Ovary (tissue), 10 donors: Measurements from ENCODE around the gene FKBP3. TPM values are rescaled to one million over a fixed set of nuclear protein-coding genes. Genes with fewer than 3 reads are reported as not detected.

Experiments
- DNase-seq, 5 donors: peaks; one replicate each; pipeline ENCODE4 v3.0.0-alpha.2; 2019 to 2020
- H3K27ac ChIP-seq, 2 donors: fragments of 200-600 bp; one replicate each; pipeline versions ENCODE4 v1.5.1 to v1.8.0; 2019 to 2022
- H3K27me3 ChIP-seq: fragments of 200-600 bp; one replicate; pipeline ENCODE4 v1.8.0; 2022
- H3K36me3 ChIP-seq: fragments of 200-600 bp; sonication (generic); one replicate; pipeline ENCODE4 v1.5.1; 2019
- H3K4me1 ChIP-seq: one replicate; pipeline ENCODE4 v1.8.1; 2013; ENCODE audit warnings: mild to moderate bottlenecking, moderate library complexity; ENCODE audit not compliant: insufficient read depth
- H3K4me3 ChIP-seq: fragments of 200-600 bp; sonication (generic); one replicate; pipeline ENCODE4 v1.5.1; 2017
- H3K9me3 ChIP-seq, 2 donors: fragments of 200-600 bp in 1 of 2; sonication (generic) in 1 of 2; one replicate each; pipeline versions ENCODE4 v1.5.1 to v1.8.1; 2013 to 2019; ENCODE audit warnings: mild to moderate bottlenecking in 1 of 2, moderate library complexity in 1 of 2
- EP300 ChIP-seq: sonication (generic); formaldehyde crosslinking; IDR thresholded peaks from one replicate; pipeline ENCODE4 v1.6.1; 2017; ENCODE audit warnings: antibody characterized with exemption
- POLR2A ChIP-seq: fragments of 450-650 bp; IDR thresholded peaks from one replicate; pipeline ENCODE4 v1.6.1; 2017; ENCODE audit warnings: antibody characterized with exemption, mild to moderate bottlenecking, moderate library complexity
- WGBS, 3 donors: extraction: QIAGEN DNeasy Blood & Tissue Kit in 1 of 3; methylation state at CpG; one replicate each; pipeline versions ENCODE4 v1.1.5 to v1.1.7; 2013 to 2017; 5-methylcytosine and 5-hydroxymethylcytosine counted together
- intact Hi-C, 4 donors: fragments of 100-400 bp; cut with DNase I; formaldehyde crosslinking; loops; one replicate each; pipeline versions ENCODE4 v1.11.0 to v1.15.1; 2022 to 2023
- long read RNA-seq, 3 donors: library from polyadenylated mRNA in 2 of 3; unstranded in 2 of 3; transcript quantifications; one replicate each; pipeline ENCODE4 v2.0.0 and lab custom pipeline, GENCODE V29; 2021 to 2026
- polyA plus RNA-seq, 2 donors: library from polyadenylated mRNA; stranded (reverse); fragments of 200-250 nt in 1 of 2; fragments of 350-450 nt in 1 of 2; fragmentation: Illumina TruSeq in 1 of 2; extraction: RNeasy Lipid Tissue Mini Kit (QIAGEN cat#74804) in 1 of 2; gene quantifications; one replicate each; pipeline ENCODE4 v1.2.3, GENCODE V29; 2013 to 2014
- total RNA-seq, 7 donors: library from RNA; depleted of rRNA in 2 of 7; stranded (reverse); fragments of >200 nt in 2 of 7; fragmentation: NEBNext Ultra II Directional in 3 of 7; extraction: Animal tissue kit (Norgen Biotek cat#: 25700) in 3 of 7; gene quantifications; one replicate each; pipeline versions ENCODE4 v1.1.0 to v1.2.4, GENCODE V29; 2016 to 2023
- TF ChIP-seq, protein P1 (sequence below), 3 donors: fragments of 450-650 bp in 2 of 3; fragments of 200-600 bp in 1 of 3; IDR thresholded peaks; one replicate each; pipeline versions ENCODE4 v1.5.1 to v1.8.0; 2016 to 2022; ENCODE audit warnings: antibody characterized with exemption in 3 of 3, mild to moderate bottlenecking in 1 of 3
- donor health status: DM: no; HTN: no; CAD: no; lungs with moderate emphysema.
- donor health status: DM: no; HTN: no; CAD: no.
- donor health status: Bipolar disorder and iron deficiency.
- donor health status: DM: yes; HTN: yes; CAD: no.
- donor health status: DM: no; HTN: no; CAD: no.
- donor health status: DM: yes; HTN: yes; CAD: no.

Gene FKBP3
- total RNA-seq: 10 to 100 TPM; 38.3 to 50.8 (median 43.5) TPM
- 10 to 100 TPM; 41.5 to 65.9 TPM for polyA plus RNA-seq
- long read RNA-seq, donor 1, transcript FKBP3-202 (7 exons, 1,346 nt): major isoform, 15 of 22 reads
- long read RNA-seq, donor 1, partial matches to known transcripts: 6 of 22 reads
- long read RNA-seq, donor 1, other reads (novel, unspliced or antisense): 1 of 22 reads
- long read RNA-seq, donor 2, transcript FKBP3-203 (3 exons, 704 nt): minor isoform, 5 of 146 reads
- long read RNA-seq, donor 2, transcript FKBP3-202 (7 exons, 1,346 nt): major isoform, 79 of 146 reads
- long read RNA-seq, donor 2, partial matches to known transcripts: 57 of 146 reads
- long read RNA-seq, donor 2, other reads (novel, unspliced or antisense): 5 of 146 reads
- long read RNA-seq, donor 3, transcript FKBP3-202 (7 exons, 1,346 nt): major isoform, 22 of 27 reads
- long read RNA-seq, donor 3, partial matches to known transcripts: 0 of 27 reads
- long read RNA-seq, donor 3, other reads (novel, unspliced or antisense): 5 of 27 reads

GRCh38 chr14:45134051-45134958, at the start of gene FKBP3:
TSS of gene FKBP3 (minus strand) at chr14:45134481. CDS start at chr14:45134456, 25 bp downstream.
- no peaks in the 10 kb centered on the region for H3K4me1 ChIP-seq
- peak; percentile 94 to 96 (median 96) for DNase-seq
- H3K36me3 ChIP-seq: no peaks in the 10 kb centered on the region
- TF ChIP-seq POLR2A (peak; percentile 79), EP300 (no peak)
- 0% methylated on average over 45 to 53 of the region's 53 CpGs for WGBS, 3 donors
- intact Hi-C loops: no loop called here
- no peaks in the 10 kb centered on the region for H3K9me3 ChIP-seq
- no peaks in the 10 kb centered on the region for H3K27me3 ChIP-seq
- peak within 1 kb of the TSS; percentile 56 to 81 for H3K27ac ChIP-seq
- H3K4me3 ChIP-seq: peak within 1 kb of the TSS; percentile 64

DNA sequence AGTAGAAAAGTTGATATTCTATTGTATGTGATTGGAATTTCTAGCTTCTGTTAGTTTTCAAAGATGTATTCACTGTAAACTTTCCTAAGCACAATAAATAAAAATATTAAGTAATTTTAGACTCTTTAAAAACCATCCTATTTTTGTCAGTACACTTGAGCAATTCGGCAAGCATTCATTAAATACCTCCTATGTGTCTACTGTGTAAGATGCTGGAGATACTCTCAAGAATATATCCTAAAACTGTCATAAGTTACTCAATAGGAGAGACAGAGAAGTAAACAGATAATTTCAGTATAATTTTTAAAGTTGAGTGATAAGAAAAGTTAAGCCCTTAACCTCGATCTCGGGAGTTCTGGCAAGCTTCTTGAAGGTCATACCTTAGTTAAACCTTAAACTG, 47.5 kb upstream of the FKBP3 start:
- intact Hi-C loops: no loop called here
- H3K4me1 ChIP-seq: no peaks in the 10 kb centered on the region
- no peaks in the 10 kb centered on the region for H3K36me3 ChIP-seq
- no peak overlapping the region for H3K4me3 ChIP-seq
- DNase-seq: no peak
- TF ChIP-seq POLR2A (no peak), EP300 (no peak)
- TF ChIP-seq, protein P1, sequence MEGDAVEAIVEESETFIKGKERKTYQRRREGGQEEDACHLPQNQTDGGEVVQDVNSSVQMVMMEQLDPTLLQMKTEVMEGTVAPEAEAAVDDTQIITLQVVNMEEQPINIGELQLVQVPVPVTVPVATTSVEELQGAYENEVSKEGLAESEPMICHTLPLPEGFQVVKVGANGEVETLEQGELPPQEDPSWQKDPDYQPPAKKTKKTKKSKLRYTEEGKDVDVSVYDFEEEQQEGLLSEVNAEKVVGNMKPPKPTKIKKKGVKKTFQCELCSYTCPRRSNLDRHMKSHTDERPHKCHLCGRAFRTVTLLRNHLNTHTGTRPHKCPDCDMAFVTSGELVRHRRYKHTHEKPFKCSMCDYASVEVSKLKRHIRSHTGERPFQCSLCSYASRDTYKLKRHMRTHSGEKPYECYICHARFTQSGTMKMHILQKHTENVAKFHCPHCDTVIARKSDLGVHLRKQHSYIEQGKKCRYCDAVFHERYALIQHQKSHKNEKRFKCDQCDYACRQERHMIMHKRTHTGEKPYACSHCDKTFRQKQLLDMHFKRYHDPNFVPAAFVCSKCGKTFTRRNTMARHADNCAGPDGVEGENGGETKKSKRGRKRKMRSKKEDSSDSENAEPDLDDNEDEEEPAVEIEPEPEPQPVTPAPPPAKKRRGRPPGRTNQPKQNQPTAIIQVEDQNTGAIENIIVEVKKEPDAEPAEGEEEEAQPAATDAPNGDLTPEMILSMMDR (IDR thresholded peaks at IDR 0.05): no peak
- H3K27ac ChIP-seq: no peak overlapping the region
- H3K9me3 ChIP-seq: no peaks in the 10 kb centered on the region
- no peaks in the 10 kb centered on the region for H3K27me3 ChIP-seq
- 25 to 60% (median 31%) methylated on average over 3 of the region's 3 CpGs for WGBS, 3 donors

GRCh38 chr14:45181329-45181728, 47.0 kb upstream of the FKBP3 start:
- intact Hi-C loops: no loop called here
- Histone ChIP-seq H3K27ac (no peak overlapping the region), H3K4me1 (no peaks in the 10 kb centered on the region), H3K36me3 (no peaks in the 10 kb centered on the region), H3K4me3 (no peak overlapping the region), H3K27me3 (no peaks in the 10 kb centered on the region), H3K9me3 (no peaks in the 10 kb centered on the region)
- WGBS, 3 donors: 93 to 96% (median 95%) methylated on average over 5 of the region's 5 CpGs
- no peak for DNase-seq
- TF ChIP-seq EP300 (no peak), POLR2A (no peak)
- TF ChIP-seq, protein P1 (IDR thresholded peaks at IDR 0.05): no peak

- Histone ChIP-seq H3K27ac (no peak overlapping the region), H3K27me3 (no peaks in the 10 kb centered on the region), H3K36me3 (no peaks in the 10 kb centered on the region), H3K4me3 (no peak overlapping the region), H3K9me3 (no peaks in the 10 kb centered on the region), H3K4me1 (no peaks in the 10 kb centered on the region)
- WGBS, 3 donors: 90 to 94% (median 91%) methylated on average over 5 of the region's 5 CpGs
- TF ChIP-seq, protein P1 (IDR thresholded peaks at IDR 0.05): no peak
- TF ChIP-seq EP300 (no peak), POLR2A (no peak)
- intact Hi-C loops: no loop called here
- DNase-seq: no peak
These were observed 42.8 kb upstream of the FKBP3 start for GRCh38 chr14:45177076-45177475.
